Measurements from ENCODE around the gene RPA1.

The RPA1 gene

DNA sequence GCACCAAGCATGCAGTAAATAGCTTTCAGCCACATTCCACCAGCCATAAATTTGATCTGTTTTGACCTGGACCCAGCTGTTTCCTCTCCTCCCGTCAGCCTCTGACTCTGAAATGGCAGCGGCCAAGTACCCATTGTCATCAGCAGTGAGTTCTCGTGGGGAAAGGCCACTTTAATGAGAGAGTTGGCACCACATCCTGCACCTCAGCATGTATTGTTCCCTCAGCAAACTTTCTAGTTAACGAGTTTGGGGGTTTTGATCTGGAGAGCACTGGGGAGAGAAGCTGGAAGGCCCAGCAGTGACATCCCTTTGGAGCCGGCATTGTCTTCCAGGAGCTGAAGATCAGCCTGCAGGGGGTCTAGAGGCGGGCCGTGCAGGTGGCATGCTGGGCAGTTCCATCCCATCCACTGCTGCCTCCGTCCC lies 84.9 kb downstream of the RPA1 start:
- ChIA-PET CTCF (no interaction called here), POLR2A (no interaction called here)
- H3K4me3 ChIP-seq (ENCODE audit: low read depth, low read length), result no peak overlapping the region
- TF ChIP-seq, protein P1, sequence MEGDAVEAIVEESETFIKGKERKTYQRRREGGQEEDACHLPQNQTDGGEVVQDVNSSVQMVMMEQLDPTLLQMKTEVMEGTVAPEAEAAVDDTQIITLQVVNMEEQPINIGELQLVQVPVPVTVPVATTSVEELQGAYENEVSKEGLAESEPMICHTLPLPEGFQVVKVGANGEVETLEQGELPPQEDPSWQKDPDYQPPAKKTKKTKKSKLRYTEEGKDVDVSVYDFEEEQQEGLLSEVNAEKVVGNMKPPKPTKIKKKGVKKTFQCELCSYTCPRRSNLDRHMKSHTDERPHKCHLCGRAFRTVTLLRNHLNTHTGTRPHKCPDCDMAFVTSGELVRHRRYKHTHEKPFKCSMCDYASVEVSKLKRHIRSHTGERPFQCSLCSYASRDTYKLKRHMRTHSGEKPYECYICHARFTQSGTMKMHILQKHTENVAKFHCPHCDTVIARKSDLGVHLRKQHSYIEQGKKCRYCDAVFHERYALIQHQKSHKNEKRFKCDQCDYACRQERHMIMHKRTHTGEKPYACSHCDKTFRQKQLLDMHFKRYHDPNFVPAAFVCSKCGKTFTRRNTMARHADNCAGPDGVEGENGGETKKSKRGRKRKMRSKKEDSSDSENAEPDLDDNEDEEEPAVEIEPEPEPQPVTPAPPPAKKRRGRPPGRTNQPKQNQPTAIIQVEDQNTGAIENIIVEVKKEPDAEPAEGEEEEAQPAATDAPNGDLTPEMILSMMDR (IDR thresholded peaks at IDR 0.05; ENCODE audit: insufficient read depth, low read length, missing control alignments), result no peak
- DNase-seq (ENCODE audit: low read depth, low spot score), result no peak

DNA sequence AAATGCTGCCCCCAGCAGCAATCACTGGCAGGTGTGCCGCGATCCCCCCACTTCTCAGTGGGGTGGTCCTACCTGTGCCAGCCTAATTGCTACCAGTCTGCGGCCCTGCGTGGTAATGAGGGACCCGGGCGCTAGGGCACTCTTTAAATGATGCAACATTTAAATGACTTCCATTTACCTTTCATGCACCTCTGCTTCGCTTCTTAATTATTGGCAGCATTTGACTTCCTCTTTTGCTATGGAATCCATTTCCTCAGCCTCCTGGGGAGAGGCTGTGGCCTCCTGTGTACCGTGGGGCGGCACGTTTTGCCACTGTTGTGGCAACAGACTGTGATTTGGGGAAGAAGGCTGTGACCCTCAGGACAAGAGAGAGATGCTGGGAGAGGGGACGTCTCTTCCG lies 86.1 kb downstream of the RPA1 start:
- ChIA-PET POLR2A (no interaction called here), CTCF (no interaction called here)
- H3K4me3 ChIP-seq (ENCODE audit: low read depth, low read length), result no peak overlapping the region
- TF ChIP-seq, protein P1 (IDR thresholded peaks at IDR 0.05; ENCODE audit: insufficient read depth, low read length, missing control alignments), result no peak
- no peak for DNase-seq (ENCODE audit: low read depth, low spot score)

DNA sequence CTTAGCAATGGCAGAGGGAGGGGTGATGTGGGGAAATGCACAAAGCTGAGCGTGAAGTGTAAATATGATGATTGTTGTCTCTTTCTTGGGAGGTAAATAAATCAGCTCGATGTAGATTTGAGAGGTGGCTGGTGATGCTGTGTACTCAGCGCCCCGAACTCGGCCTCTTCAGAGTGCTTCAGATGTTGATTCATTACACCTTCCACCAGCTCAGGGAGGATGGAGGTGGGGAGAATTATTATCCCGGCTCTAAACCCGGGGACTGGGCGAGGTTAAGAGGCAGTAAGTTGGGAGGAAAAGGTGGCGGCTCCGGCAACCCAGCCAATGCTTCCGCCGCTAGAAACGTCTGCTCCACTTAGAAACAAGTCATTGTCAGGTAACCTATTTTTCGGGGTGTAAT lies 86.5 kb downstream of the RPA1 start:
- CTCF ChIA-PET, result no interaction called here
- TF ChIP-seq, protein P1 (IDR thresholded peaks at IDR 0.05; ENCODE audit: insufficient read depth, low read length, missing control alignments), result no peak
- POLR2A ChIA-PET, result no interaction called here
- no peak overlapping the region for H3K4me3 ChIP-seq (ENCODE audit: low read depth, low read length)
- no peak for DNase-seq (ENCODE audit: low read depth, low spot score)

DNA sequence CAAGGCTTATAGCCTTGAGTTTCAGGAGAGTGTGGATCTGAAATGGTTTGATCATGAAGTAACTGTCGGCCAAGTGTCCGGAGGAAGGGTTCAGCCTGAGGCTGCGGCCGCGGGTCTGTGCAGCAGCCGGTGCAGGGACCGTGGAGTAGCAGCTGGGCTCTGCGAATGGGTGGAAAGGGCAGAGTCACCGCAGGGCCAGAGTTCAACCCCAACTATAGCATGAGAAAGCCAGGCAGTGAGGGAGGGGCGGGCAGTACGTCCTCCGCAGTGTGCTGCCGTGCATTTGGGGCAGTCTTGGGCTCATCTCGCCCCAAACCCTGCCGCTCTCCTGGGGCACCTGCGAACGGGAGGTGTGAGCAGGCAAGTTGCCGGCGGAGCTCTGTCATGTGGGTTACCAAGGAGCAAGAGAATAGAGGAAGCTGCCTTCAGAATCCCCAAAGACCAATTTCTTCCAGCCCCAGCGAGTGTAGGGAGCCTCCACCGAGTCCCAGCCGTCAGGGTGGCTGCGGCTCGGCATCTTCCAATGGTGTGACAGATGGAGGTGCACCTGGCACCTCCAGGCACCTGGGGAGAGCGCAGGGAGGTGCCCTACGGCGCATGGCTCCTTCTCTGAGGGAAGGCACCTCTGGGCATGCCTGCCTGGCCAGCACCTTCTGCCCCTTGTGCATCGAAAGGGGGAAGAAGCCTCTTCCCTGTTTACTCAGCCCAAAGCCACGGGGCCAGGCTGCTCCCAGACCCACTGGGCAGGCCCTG lies 87.3 kb downstream of the RPA1 start:
- DNase-seq (ENCODE audit: low read depth, low spot score), result no peak
- no peak overlapping the region for H3K4me3 ChIP-seq (ENCODE audit: low read depth, low read length)
- POLR2A ChIA-PET, result no interaction called here
- CTCF ChIA-PET, result no interaction called here
- TF ChIP-seq, protein P1 (IDR thresholded peaks at IDR 0.05; ENCODE audit: insufficient read depth, low read length, missing control alignments), result no peak

DNA sequence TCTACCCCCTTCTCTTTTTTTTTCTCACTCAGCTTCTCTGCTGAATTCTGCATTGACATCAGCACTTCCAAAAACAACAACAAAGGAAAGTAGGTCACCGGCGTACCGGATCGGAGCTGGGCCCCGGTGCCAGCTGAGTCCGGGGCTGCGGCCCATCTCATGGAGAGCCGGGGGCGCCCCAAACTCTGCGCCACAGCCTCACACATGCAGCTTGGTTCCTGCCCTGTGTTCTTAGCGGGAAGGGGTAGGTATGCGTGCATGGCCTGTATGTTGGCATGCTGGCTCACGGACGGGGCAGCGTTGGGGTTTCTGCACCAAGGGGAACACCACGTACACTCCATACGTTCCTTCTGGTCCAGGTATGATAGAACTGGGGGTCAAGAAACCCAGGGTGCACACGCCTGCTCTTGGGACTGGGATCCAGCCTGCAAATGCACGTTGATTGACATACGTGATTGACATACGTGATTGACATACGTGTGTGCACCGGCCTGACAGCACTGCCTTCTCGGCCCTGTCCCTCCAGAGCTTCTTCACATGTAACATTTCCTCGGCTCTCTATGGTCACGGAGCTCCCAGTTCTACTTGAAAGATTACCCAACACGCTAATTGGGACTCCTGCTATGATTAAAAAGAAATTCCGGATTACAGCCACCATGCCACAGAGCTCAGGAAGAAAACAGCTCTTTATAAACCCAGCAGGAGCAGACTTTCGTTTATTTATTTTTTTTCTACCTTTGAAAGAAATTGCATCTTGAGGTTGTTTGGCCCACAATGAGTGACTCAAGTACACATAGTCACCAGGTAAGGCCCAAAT lies 88.7 kb downstream of the RPA1 start:
- POLR2A ChIA-PET, result no interaction called here
- CTCF ChIA-PET, result interaction anchor here (0.7 to 2.7 kb wide), 5 partner anchors 9 to 136 kb away, joined by 3 to 26 read pairs (median 5); partner anchors contain the start of genes HIC1 and RTN4RL1
- no peak for DNase-seq (ENCODE audit: low read depth, low spot score)
- H3K4me3 ChIP-seq (ENCODE audit: low read depth, low read length), result no peak overlapping the region
- TF ChIP-seq, protein P1 (IDR thresholded peaks at IDR 0.05; ENCODE audit: insufficient read depth, low read length, missing control alignments), result no peak

DNA sequence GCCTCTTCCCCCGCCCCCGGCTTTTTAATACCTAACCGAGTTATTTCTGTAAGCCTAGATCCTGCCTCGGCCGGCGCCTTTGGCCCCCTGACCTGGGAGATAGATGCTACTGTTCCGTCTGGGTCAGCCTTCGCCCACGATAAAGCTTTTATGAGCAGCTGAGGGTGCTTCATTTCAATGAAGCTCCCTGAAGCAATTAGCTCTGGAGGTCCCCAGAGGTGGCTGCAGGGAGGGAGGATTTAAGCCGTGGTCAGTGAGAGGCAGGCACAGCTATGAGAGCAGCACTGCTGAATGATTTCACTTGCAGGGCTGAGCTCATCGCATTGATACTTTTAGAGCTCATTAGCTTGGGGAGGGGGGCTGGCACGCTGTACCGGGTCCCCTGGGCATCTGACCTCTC lies 89.4 kb downstream of the RPA1 start:
- TF ChIP-seq, protein P1 (IDR thresholded peaks at IDR 0.05; ENCODE audit: insufficient read depth, low read length, missing control alignments), result no peak
- ChIA-PET CTCF (interaction anchor here (1.0 to 2.7 kb wide), 4 partner anchors 10 to 135 kb away, joined by 3 to 26 read pairs (median 7); partner anchors contain the start of genes HIC1 and RTN4RL1), POLR2A (no interaction called here)
- no peak for DNase-seq (ENCODE audit: low read depth, low spot score)
- H3K4me3 ChIP-seq (ENCODE audit: low read depth, low read length), result no peak overlapping the region

All from AG04449 (cell line).